Skin epidermis (tissue), 12 donors: Measurements from ENCODE around the gene TAMALIN.
"Not testable (repeated sequence)": the region's sequence is repeated elsewhere in the genome, so short reads cannot be mapped to it uniquely, and the experiment has no call there.

Source experiments
- H3K27ac ChIP-seq, 21 experiments: fragments of 200-600 bp; sonication (generic) in 11 of 21; one replicate each; pipeline ENCODE4 v1.5.0; 2020; ENCODE audit warnings: mild to moderate bottlenecking in 3 of 21, inconsistent platforms in 2 of 21, moderate library complexity in 2 of 21
- H3K4me3 ChIP-seq, 7 experiments: fragments of 200-600 bp; sonication (generic) in 2 of 7; one replicate each; pipeline ENCODE4 v1.5.0; 2020; ENCODE audit warnings: inconsistent platforms in 2 of 7, mild to moderate bottlenecking in 2 of 7, moderate library complexity in 1 of 7

Gene TAMALIN

DNA sequence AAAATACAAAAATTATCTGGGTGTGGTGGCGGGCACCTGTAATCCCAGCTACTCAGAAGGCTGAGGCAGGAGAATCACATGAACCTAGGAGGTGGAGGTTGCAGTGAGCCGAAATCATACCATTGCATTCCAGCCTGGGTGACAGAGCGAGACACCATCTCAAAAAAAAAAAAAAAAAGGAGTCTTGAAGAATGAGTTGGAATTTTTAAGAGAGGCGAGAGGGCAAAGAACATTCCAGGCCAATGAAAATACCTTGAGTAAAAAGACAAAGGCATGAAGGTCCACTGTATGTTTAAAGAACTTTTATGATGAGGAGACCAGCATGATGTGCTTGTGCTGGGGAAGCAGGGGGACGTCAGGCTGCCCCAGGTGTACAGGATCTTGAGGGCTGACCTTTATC lies 27.4 kb upstream of the TAMALIN start:
- not testable (repeated sequence) for H3K4me3 ChIP-seq
- peak overlapping the region in 2 of 21 experiments; percentile 4 to 8 for H3K27ac ChIP-seq

GRCh38 chr12:51980051-51980808 lies 26.5 kb upstream of the TAMALIN start:
- H3K27ac ChIP-seq, result peak overlapping the region in 3 of 21 experiments; percentile 4 to 49 (median 8)
- H3K4me3 ChIP-seq, result no peak overlapping the region

DNA sequence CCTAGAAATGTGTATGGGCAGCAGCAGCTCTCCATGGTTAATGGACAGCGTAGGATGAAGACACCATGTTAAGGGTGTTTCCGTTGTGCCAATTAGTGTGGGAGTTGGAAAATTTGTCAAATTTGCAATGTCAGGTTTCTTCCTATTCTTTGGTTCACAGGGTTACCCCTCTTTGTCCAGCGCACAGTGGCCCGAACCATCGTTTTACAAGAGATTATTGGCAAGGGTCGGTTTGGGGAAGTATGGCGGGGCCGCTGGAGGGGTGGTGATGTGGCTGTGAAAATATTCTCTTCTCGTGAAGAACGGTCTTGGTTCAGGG lies 26.0 kb upstream of the TAMALIN start:
- Histone ChIP-seq H3K4me3 (no peak overlapping the region), H3K27ac (peak overlapping the region in 1 of 21 experiments; percentile 49)

GRCh38 chr12:51984657-51985056 lies 22.1 kb upstream of the TAMALIN start:
- Histone ChIP-seq H3K27ac (no peak overlapping the region), H3K4me3 (no peak overlapping the region)

DNA sequence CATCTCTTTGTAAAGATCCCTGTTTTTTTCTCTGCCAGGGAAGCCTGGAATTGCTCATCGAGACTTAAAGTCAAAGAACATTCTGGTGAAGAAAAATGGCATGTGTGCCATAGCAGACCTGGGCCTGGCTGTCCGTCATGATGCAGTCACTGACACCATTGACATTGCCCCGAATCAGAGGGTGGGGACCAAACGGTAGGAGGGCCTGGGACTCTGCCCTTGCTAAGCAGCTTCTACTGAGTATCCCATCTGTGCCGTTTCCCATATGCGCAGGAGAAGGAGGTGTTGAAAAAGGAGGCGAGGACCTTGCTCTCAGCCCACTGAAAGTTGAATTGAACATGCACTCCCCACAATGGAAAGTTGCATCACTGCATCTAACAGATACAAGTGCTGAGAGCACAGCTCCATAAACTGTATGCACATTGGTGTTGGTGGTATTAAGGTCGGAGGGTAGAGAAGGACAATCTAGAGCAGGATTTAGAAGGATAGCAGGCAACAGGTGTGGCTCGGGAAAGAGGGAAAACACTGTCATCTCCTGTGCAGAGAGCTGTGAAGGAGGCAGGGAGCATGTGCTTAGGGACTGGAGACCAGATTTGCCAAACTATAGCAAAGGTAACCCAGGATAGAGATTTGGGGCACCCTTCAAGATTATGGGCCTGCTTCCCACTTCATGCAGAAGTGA lies 21.5 kb upstream of the TAMALIN start:
- H3K27ac ChIP-seq, result no peak overlapping the region
- H3K4me3 ChIP-seq, result no peak overlapping the region

DNA sequence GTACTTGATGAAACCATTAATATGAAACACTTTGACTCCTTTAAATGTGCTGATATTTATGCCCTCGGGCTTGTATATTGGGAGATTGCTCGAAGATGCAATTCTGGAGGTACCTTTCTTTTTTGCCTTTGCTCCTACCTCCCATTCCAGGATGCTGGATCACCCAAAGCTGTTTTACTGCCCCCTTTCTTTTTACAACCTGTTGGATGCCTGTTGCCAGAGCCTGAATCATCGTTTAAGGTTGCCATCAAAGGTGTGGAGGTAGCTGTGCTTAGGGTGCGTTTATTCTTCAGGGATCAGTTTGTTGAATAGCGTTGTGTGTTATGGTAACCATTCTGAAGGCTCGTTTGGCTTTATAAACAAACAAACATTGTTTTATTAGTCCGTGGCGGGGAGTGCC lies 19.9 kb upstream of the TAMALIN start:
- no peak overlapping the region for H3K4me3 ChIP-seq
- no peak overlapping the region for H3K27ac ChIP-seq

DNA sequence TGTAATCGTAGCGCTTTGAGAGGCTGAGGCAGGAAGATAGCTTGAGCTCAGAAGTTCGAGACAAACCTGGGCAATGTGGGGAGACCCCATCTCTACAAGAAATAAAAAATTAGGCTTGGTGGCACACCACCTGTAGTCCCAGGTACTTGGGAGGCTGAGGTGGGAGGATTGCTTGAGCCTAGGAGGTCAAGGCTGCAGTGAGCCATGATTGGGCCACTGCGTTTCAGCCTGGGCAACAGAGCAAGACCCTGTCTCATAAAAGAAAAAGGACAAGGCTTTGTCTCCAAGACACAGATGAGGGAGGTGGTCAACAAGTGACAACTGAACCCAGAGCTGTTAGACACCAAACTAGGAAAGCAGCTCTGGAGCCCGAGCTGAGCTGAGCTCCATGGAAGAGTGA lies 14.5 kb upstream of the TAMALIN start:
- no peak overlapping the region for H3K4me3 ChIP-seq
- no peak overlapping the region for H3K27ac ChIP-seq

DNA sequence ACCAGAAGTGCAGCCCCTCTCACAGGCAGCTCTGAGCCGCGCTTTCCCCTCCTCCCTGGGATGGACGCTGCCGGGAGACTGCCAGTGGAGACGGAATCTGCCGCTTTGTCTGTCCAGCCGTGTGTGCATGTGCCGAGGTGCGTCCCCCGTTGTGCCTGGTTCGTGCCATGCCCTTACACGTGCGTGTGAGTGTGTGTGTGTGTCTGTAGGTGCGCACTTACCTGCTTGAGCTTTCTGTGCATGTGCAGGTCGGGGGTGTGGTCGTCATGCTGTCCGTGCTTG lies 12.3 kb upstream of the TAMALIN start:
- Histone ChIP-seq H3K27ac (no peak overlapping the region), H3K4me3 (no peak overlapping the region)

GRCh38 chr12:51994959-51995358 lies 11.8 kb upstream of the TAMALIN start:
- H3K27ac ChIP-seq, result no peak overlapping the region
- no peak overlapping the region for H3K4me3 ChIP-seq

DNA sequence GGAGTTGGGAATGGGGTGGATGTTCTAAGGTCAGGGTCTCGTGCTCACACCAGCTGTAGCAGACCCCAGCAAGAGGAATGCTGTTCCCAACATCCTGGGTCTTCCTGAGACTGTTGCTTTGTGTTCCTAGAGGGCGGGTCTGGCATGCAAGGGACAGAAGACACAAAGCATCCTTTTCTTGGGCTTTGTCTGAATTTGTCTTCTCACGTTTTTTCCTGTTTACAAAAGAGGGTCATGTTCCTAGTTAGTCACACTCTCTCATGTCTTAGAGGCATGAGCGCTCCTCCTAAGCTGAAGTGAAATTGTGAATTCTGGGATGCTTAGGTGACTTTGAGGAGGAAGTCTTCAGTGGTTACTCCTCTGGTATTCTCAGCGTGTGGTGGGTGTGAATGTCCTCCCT lies 9.6 kb upstream of the TAMALIN start:
- H3K4me3 ChIP-seq, result no peak overlapping the region
- H3K27ac ChIP-seq, result no peak overlapping the region

- no peak overlapping the region for H3K27ac ChIP-seq
Observed at GRCh38 chr12:52003016-52003550, 3.7 kb upstream of the TAMALIN start.

DNA sequence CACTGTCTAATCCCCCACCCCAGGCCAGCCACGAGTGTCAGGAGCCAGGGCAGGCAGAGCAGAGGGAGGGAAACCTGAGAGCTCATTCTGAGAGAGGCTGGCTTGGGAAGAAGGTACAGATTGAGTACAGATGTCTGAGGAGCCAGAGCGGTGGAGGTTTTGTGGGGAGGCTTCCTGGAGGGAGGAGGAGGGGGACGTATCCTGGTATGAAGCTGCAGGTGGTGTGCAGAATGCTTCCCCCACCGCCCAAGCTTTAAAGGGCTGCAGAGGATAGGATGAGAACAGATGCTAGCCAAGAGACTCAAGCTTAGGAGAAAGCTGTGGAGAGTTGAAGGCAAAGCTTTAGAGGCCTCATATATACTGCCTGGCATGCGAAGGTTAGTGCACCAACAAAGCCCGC lies 3.2 kb upstream of the TAMALIN start:
- no peak overlapping the region for H3K27ac ChIP-seq
- no peak overlapping the region for H3K4me3 ChIP-seq

More at GRCh38 chr12:52003016-52003550, 3.7 kb upstream of the TAMALIN start:
- H3K4me3 ChIP-seq, result no peak overlapping the region

GRCh38 chr12:52004042-52004648 lies 2.6 kb upstream of the TAMALIN start:
- Histone ChIP-seq H3K27ac (no peak overlapping the region), H3K4me3 (no peak overlapping the region)

- Histone ChIP-seq H3K27ac (peak overlapping the region in 2 of 21 experiments; percentile 37 to 90), H3K4me3 (no peak overlapping the region)
Observed at GRCh38 chr12:52005218-52005902, 1.4 kb upstream of the TAMALIN start.

GRCh38 chr12:52005903-52006703 lies 643 bp upstream of the TAMALIN start:
- Histone ChIP-seq H3K4me3 (peak overlapping the region; percentile 57 to 95 (median 67)), H3K27ac (peak overlapping the region in 15 of 21 experiments; percentile 25 to 96 (median 85))

GRCh38 chr12:52007158-52007921 lies 594 bp downstream of the TAMALIN start:
- peak overlapping the region; percentile 25 to 96 (median 86) for H3K27ac ChIP-seq
- peak overlapping the region; percentile 57 to 95 (median 67) for H3K4me3 ChIP-seq

- Histone ChIP-seq H3K4me3 (peak overlapping the region; percentile 57 to 95 (median 67)), H3K27ac (peak overlapping the region in 20 of 21 experiments; percentile 25 to 96 (median 86))
Observed at GRCh38 chr12:52007982-52008510, 1.3 kb downstream of the TAMALIN start.

DNA sequence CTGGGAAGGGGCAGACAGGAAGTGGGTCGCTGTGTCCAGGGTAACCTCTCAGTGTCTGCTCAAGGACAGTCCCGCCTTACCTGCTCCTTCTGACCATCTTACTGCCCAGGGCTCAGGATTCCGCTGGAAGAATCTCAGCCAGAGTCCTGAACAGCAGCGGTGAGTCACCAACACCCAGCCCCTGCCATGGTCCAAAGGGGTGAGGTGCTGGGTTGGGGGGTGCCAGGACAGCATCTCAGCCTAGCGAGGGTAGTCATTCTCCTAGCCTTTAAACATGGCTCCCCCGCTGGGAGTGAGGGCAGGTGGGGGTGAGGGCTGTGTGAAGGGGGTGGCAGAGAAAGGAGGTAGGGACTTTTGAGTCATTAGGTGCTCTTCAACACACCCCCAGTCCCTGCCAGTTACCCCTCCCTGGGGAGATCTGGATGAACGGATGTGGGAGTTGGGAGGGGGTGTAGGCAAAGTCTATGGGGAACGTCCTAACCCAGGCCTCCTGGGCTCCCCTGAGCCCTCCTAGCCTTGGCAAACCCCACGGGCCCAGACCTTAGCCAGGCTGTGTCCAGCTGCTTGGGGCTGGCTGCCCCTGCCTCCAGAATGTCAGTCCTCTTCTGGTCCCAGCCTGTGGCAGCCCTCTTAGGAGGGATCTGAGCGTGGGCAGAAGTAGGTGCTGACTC lies 2.5 kb downstream of the TAMALIN start:
- H3K4me3 ChIP-seq, result peak overlapping the region in 3 of 7 experiments; percentile 57 to 69 (median 67)

More for the DNA sequence above, 2.5 kb downstream of the TAMALIN start:
- peak overlapping the region in 20 of 21 experiments; percentile 33 to 96 (median 81) for H3K27ac ChIP-seq
